Sciatic nerve (tissue), 2 donors: ENCODE results near the gene CYSLTR1. TPM values are rescaled to one million over a fixed set of nuclear protein-coding genes. Genes with fewer than 3 reads are reported as not detected.
"Not testable (repeated sequence)": the region's sequence is repeated elsewhere in the genome, so short reads cannot be mapped to it uniquely, and the experiment has no call there.

Experiments used
- ATAC-seq: fragments of 200-7000 bp; cut with Tn5 transposase; one replicate; pipeline ENCODE4 v1.9.1; 2020; ENCODE audit warnings: mild to moderate bottlenecking, moderate library complexity
- DNase-seq: peaks from one replicate; pipeline ENCODE4 v3.0.0-alpha.2; 2020; ENCODE audit warnings: low spot score
- intact Hi-C: fragments of 100-400 bp; cut with DNase I; formaldehyde crosslinking; loops from one replicate; pipeline ENCODE4 v1.14.2; 2022
- total RNA-seq: library from RNA; stranded (reverse); fragmentation: NEBNext Ultra II Directional; extraction: Animal tissue kit (Norgen Biotek cat#: 25700); gene quantifications from one replicate; pipeline ENCODE4 v1.2.1, GENCODE V29; 2021
- donor health status: DM: no; HTN: no; CAD: no.
- donor health status: DM: no; HTN: no; CAD: no.

Gene CYSLTR1
- total RNA-seq, 1 donor from 2014 or later = 5.3 TPM

DNA sequence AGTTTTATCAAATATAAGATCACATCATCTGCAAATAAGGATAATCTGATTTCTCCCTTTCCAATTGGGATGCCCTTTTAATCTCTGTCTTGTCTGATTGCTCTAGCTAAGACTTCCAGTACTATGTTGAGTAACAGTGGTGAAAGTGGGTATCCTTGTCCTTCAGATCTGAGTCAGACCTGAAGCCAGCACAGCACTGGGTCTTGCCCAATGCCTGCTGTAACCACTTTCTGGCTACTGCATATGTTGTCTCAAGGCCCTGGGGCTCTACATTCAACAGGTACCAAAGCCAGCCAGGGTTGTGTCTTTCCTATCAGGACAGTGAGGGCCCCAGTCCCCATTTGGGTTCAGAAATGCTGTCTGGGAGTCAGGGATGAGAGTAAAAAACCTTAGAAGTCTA lies 90.3 kb downstream of the CYSLTR1 start:
- ATAC-seq (no peak), DNase-seq (no peak)
- intact Hi-C loops = no loop called here

DNA sequence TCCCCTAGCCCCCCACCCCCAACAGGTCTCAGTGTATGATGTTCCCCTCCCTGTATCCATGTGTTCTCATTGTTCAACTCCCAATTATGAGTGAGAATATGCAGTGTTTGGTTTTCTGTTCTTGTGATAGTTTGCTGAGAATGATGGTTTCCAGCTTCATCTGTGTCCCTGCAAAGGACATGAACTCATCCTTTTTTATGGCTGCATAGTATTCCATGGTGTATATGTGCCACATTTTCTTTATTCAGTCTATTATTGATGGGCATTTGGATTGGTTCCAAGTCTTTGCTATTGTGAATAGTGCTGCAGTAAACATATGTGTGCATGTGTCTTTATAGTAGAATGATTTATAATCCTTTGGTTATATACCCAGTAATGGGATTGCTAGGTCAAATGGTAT lies 101.4 kb downstream of the CYSLTR1 start:
- ATAC-seq, DNase-seq, intact Hi-C loops: not testable (repeated sequence)

Other genes with a start within 250 kb of the CYSLTR1 start
- gene PGK1, start 223.4 kb downstream of the CYSLTR1 start, total RNA-seq = 194 TPM
- gene TAF9B, start 188.0 kb downstream of the CYSLTR1 start, total RNA-seq = 20.3 TPM